ENCODE results near the gene NLGN4X.
A peak's percentile ranks its signal among the peaks of the same experiment; 100 is the strongest.

NLGN4X gene

DNA sequence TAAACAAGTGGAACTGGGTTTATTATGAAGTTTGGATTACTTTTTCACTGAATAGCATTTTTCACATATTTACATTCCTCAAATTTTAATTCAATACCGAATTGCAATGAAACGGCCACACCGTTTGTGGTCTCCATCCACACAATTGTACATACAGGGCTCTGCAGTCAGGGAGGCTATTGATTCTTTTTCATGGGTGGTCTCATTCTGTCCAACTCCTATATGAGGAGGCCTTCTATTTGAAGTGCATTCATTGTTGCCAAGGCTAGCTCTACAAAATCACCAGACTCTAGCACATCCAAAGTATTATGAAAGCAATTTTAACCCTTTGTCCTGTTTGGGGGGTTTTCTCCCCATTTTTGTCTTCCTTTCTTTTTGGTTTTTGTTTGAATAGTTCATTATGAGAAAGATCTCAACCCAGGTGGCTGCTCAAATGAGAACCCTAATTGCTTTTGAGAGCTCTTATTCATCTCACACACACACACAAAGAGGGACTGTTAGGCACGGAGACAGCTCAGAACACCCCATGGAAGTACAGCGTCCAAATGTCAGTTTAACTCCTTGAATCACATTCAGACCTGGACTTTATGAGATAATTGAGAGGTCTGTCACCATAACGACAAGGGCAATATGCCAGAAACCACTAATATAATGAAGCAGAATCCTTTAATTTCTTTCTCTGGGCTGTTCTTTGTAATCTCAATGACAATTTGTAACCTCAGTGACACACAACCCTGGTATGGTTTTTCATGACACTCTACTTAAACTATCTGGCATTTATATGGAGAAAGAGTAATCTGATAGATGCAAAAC is 79.4 kb downstream of the NLGN4X start:
- DNase-seq = peak; percentile 94

DNA sequence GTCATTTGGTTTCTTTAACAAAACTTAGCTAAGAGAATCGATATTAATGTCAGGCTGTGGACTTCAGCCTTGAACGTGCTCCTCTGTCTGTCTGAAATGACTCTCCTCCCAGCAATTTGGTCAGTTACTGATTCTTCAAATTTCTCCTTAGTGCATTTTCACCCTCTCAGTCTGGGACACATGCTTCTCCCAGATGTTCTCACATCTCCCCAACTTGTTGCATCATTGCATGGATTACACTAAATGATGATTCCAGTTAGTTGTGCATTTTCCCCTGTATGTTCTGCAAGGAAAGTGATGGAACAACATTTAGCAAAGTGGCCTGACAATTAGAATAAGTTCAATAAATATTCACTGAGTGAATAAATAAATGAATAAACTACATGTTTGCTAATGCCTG is 94.4 kb downstream of the NLGN4X start:
- DNase-seq = no peak

DNA sequence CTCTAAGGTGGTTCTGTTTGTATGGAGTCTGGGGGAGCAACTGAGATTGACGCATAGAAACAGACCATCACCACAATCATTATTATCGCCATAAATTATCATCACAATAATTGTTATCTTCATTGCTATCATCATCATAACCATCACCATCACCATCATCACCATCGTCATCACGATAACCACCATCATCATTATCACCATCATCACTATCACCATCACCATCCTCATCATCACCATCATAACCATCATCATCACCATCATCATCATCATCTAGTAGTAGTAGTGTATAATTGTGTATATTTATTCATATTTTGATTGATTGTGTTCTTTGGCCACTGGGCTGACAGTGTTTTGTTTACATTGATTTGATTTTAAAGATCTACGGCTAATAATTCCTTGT is 95.7 kb downstream of the NLGN4X start:
- no peak for DNase-seq

DNA sequence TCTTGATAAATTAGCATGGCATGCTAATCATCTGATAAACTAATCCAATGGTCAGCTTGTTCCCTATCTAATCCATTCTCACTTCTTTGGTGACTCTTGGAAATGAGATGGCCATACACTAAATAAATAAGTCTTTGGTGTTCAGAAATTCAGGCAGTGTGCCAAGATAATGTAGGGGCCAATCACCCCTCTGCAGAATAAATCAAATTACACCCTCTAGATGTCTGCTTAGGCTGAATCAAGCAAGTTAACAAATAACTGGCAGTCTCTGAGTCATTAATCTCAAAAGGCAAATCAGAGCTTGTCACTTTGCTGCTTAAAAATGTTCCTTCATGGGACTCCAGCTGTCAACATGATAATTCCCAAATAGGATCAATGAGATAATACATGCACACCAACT is 97.4 kb downstream of the NLGN4X start:
- no peak for DNase-seq

DNA sequence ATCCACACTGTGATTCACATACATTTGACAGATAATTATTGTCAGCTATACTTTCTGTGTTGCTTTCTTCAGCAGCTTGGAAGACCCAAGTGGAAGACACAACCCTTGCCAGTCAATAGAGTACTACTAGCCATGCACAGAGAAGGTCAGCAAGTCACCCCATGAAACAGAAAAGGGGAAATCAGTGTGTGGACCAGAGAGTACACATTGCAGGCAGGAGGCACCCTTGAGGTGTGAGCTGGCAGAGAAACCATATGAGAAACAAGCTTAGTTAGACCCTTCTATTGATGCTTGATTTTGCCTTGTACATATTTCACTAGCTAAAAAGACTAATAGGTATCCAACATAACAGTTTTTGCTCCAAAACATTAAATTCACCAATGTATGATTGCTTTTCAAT is 99.5 kb downstream of the NLGN4X start:
- no peak for DNase-seq

DNA sequence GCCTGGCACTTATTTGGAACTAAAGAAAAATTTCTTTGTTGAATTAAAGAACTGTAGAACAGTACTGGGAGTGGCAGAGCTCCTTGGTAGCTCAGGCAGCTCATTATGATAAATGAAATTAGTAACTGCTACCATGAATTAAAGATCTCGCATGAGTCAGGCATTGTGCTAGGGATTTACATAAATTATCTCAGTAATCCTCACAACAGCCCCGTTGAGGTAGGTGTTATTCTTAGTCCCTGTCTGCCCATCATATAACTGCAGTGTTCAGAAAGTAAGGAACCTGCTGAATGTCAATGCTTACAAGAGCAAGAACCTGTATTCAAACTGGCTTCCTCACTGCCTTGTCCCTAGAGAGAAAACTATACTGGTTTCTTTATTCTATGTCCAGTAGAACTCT is 108.3 kb downstream of the NLGN4X start:
- DNase-seq = no peak

DNA sequence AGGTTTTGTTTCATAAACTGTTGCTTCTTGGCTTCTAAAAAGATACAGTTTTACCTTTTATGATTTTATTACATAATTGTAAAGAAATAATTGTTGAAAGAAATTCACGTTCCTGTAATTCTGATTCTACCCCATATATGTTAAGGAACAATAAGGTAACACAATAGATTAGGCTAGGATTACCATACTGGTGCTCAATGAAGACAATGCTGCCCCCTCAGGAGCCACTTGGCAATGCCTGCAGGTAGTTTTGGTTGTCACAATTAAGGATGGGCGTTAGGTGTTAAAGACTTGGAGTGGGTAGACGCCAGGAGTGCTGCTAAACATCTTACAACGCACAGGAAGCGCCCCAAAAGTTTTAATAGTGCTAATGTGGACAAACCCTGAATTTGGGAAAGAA is 133.2 kb downstream of the NLGN4X start:
- DNase-seq = peak; percentile 0

DNA sequence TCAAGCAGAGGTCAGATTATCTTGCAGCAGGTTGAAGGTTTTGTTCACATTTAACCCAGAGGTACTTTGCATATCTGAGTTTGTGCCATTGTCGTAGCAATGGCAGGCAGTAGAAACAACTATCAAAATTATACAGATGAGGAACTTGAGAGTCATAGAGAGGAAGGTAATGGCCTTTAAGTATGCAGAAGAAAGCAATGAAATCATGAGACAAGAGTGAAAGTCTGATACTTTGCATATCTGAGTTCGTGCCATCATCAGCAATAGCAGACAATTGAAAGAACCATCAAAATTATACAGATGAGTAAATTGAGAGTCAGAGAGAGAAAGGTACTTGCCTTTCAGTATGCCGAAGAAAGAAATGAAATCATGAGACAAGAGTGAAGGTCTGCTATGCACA is 154.1 kb downstream of the NLGN4X start:
- no peak for DNase-seq

DNA sequence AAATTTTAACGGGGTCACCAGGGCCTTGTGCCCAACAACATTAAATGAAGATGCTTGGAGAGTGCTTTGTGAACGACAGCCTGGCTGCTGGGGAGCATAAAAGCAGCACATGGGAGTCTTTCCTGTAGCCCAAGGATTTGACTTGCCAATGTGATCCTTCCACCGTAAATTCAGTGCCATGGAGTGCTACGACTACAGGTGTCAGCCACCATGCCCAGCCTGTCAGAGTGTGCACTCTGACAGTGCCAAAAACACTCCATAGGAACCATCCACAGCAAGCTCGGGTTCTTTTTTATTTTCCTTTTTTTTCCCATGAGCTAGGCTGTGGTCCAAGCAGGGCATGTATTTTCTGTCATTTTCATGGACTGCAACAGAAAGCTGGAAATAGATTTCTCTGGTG is 156.9 kb downstream of the NLGN4X start:
- DNase-seq = no peak

DNA sequence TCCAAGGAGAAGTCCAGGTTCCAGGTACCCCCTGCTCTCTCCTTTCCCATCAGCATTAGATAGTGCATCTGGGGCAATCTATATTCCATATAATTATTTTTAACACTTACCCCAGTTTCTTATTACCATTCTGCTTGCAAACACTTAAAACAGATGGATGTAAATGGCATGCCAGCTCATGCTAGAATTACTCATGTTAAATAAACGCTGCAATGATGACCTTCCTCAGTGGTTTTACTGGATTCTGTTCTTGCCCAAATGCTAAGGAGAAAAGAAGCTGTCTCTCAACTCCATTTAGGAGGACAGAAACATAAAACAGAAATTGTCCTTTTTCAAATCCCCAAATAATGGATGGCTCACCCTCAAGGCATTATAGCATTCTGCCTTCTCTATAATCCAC is 161.1 kb downstream of the NLGN4X start:
- no peak for DNase-seq

DNA sequence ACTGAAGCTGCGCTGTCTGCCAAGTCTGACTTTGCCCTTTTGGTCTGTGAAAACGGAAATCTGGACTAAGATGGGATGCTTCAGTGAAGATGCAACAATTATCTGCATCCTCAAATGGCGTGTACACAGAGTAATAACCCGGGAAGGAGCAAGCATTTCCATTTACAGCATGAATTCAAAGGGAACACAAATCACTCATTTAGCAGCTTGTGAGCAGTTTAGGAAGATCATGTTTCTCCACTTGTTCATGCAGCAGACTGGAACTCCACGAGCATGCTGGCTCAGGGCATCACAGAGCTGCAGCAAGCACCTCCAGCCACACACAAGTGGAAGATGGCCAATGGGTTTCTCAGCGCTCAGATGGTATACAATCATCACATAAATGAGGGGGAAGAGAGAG is 175.5 kb downstream of the NLGN4X start:
- peak; percentile 83 for DNase-seq

DNA sequence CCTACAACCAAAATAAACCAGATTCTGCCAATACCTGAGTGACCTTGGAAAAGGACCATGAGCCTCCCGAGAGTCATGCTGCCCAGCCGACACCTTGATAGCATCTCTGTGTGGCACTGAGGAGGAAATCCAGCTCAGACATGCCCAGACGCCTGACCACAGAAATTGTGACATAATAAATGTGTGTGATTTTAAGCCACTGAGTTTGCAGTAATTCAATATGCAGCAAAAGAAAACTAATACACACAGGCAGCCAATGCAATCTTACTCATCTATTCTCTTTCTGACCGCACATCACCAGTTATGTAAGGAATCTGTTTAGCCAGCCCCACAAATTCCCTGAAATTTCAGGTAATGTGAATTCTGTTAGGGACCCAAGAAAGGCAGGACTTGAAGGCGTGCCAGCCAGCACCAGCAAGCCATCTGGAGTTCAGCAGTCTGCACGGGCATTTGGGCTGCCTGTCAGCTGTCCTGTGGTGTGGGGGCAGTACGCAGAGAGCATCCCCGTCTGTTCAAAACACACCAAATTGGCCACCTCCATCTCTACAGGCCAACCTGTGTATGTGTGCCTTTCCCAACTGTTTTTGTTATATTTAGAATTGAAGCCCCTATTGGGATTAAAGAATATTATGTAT is 176.4 kb downstream of the NLGN4X start:
- peak; percentile 3 for DNase-seq

DNA sequence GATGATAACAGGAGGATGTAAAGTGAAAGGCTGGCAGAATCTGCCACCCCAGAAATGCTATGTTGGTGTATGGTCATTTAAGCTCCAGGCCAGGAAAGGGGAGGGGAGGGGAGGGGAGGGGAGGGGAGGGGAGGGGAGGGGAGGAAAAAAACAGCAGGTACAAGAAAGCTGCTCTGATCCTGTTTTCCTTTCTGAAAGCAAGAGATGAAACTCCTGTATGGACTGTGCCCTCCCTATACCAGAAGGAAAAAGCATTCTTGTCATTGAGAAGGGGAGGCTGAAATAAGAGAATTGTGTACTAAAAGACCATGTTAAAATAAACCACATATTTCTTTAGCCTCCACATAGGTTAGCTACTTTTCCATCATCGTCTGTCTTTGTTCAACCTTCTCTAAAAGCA is 179.5 kb downstream of the NLGN4X start:
- DNase-seq = no peak

DNA sequence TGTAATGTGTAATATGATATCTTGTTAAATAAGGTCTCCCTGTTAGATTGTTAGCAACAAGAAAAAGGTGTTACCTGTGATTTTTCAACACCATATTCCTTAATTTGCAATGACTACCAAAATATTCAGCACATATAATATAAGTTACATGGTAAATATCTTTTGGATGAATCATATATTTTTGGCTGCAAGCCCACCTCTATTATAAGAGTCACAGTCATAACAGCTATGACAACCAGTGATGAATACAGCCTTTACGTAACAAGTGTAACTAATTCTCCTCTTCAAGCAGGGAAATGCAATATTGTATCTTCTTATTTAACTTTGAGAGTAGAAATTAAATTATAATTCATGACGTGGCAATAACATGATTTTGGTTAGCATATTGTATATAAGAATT is 187.0 kb downstream of the NLGN4X start:
- peak; percentile 34 for DNase-seq

DNA sequence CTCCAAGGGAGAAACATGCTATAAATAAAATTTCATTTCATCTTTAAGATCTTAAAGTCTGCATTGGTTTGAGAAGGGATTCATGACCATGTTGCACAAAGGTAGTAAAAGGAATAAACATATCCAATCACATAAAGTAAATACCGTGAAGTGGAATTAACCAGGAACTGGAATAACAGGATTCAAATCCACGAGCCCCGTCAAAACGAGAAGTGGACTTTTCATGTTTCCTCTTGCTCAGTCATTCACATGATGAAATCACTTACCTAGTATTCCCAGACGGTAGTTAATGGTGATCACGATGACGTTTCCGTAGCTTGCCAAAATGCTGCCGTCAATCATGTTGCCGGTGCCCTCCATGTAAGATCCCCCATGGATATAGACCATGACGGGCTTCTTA is 199.7 kb downstream of the NLGN4X start:
- DNase-seq = no peak

DNA sequence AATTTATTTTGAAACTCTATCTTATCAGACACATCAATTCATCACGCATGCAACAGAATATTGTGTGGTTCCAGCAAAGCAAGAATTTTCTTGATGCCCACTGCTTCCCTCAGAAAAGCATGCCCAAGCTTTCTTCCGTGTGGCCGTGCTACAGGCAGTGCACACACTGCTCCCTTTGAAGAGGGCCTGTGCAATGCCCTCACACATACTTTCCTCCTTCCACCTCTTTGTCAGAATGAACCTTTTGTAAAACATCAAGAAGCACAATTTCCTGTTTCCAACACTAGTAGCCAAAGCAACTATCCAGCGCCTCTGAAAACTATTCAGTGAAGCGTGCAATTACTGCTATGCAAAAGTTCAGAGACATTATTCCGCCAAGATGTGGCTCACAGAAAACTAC is 201.7 kb downstream of the NLGN4X start:
- no peak for DNase-seq

DNA sequence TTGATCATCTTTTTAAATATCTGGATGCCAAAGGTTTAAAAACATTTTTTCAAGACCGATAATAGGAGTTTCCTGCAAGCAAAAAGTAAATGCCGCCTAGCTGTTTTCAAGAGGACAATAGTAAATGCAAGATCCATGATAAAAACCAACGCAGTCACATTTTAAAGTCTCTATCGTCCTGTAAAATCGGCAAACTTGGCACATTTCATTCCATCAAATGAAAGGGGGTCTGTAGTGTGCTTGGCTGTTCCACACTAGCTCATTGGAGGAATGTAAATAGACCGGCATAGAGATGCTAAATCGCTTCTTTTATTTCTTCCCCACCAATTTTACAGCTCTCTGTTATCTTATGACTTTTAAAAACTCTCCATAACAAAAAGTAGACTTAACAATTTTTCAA is 202.2 kb downstream of the NLGN4X start:
- no peak for DNase-seq

DNA sequence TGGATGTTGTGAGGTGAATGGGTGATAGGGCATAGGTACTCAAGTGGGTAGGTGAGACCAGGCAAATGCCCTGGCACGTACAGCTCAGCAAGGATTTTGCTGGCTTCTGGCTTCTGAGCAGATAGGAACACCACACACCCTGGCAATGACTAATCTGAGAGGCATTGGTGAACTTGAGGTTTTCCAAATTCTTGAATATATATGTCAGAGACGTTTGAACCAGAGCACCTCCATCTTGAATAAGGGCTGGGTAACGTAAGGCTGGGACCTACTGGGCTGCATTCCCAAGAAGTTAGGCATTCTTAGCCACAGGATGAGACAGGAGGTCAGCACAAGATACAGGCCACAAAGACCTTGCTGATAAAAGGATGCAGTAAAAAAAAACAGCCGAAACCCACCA is 204.5 kb downstream of the NLGN4X start:
- no peak for DNase-seq

DNA sequence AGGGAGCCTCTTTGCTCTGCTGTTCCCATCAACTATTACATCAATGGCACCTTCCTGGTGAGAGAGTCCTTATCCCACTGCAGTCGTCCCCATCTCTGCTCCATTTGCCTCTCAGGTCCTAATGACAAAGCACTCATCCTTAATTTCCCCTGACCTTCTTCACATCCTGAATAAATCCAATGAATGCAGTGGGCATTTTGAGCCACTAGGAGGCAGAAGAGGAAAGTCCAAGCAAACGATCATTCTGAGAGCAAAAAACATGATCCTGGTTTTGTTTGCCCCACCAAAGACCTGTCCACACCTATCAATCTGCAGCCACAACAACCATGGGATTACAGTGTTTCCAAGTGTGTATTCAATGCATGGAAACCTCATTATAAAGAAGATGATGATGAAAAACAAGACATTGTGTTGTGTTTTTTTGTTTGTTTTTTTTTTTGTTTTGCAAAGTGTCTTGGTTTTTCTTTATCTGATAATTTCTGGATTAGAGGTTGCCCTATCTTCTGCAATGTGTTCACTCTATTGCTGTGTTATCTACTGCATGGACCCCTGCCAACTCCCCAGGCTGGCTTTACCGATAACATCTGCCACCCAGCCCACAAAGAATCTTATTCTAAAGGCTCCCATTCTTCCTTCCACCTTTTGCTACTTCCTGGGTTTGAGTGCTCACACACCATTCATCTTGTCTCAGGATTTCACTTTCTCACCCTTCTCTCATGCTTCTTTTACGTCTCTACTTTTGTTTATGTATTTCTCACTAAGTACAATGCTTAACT is 207.2 kb downstream of the NLGN4X start:
- peak; percentile 37 for DNase-seq

DNA sequence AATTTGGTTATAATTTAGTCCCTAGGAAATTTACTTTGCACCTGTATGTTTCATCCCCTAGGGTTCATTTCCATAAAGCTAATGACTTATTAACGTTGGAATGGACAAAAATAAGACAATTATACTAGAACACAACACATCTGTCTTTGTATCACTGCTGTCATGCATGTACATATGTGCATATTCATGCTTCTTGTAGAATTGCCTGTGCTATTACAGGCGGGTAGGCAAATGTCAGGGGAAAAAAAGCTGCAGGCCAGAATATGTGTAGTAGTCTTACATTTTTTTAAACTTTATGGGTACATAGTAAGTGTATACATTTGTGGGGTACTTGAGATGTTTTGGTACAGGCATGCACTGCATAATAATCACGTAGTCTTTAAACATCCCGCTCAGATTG is 209.6 kb downstream of the NLGN4X start:
- DNase-seq = no peak

DNA sequence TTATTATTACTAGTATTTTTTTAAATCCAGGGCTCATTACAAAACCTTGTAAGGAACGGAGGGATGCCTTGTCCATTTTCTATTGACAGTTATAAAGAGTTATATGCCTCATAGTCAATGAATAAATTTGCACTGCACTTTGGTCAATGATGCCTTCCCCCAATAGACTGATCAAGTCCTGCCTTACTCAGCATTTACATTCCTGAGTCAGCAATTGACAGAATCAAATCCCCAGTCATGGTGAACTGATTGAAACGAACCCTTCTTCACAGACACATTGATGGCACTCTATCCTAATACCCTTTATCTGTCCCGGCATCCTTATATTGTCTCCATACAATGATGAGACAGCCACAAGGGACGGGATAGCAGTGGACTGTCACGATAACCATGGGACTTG is 213.2 kb downstream of the NLGN4X start:
- DNase-seq = no peak

DNA sequence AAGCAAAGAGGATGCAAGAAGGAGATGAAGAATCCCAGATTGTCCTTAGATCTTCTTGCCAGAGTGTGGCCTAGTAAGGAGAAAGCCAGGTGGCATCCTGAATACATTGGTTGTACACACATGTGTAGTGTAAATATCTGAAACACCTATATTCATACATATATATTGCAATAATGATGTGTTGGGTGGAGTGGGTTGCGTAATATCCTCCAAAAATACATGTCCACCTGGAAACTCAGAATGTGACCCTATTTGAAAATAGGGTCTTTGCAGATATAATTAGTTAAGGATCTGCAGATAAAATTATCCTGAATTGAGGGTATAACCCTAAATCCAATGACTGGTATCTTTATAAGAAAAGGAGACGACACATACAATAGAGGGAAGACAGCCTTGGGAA is 216.3 kb downstream of the NLGN4X start:
- no peak for DNase-seq

DNA sequence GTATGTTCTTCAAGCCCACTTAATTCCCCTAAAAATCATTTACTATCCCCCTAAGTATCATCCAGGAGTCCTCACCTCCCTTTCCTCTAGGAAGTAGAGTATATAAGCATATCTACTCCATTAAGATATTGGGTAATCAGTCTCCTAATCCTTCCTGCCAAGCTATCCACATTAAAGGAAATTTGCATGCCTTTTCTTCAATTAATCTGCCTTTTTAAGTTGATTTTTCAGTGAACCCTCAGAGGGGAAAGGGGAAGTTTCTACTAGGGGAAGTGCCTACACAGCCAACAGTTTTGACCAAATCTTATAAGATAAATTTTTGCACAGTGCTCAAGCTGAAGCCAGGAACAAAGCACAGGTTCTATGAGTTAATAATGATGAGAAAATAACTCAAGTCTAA is 222.8 kb downstream of the NLGN4X start:
- DNase-seq = no peak

DNA sequence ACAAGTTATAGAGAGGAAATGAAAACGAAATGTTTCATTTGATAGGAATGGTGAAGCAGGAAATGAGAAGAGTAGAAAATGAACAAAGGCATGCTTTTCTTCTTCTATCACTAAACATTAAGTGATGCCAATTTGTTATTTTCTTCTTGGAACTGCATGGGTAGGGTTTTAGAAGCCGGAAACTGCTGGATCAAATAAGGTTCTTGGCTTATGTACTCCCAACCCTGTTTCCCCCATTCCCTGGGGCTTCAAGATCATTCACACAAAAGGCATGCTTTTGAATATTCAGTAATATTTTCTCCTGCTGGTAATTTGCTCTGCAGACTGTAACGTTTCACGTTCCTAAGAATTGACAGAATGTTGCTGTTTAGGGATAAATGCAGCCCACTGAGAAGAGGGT is 224.1 kb downstream of the NLGN4X start:
- no peak for DNase-seq
